GM12801 (cell line): ENCODE measurements around the gene SMAD5.

Source experiments
- CTCF ChIP-seq: IDR thresholded peaks from one replicate; pipeline ENCODE4 v1.5.1; 2011; ENCODE audit warnings: control low read depth; ENCODE audit not compliant: insufficient read length; ENCODE audit errors: extremely low read depth

Gene SMAD5

GRCh38 chr5:136198453-136198852, 65.8 kb downstream of the SMAD5 start:
- TF ChIP-seq CTCF = no peak

GRCh38 chr5:136199408-136199807, 66.8 kb downstream of the SMAD5 start:
- no peak for TF ChIP-seq CTCF

GRCh38 chr5:136200130-136200529, 67.5 kb downstream of the SMAD5 start:
- TF ChIP-seq CTCF = no peak

GRCh38 chr5:136200761-136201160, 68.1 kb downstream of the SMAD5 start:
- no peak for TF ChIP-seq CTCF

- no peak for TF ChIP-seq CTCF
Measured at GRCh38 chr5:136201870-136202269, 69.2 kb downstream of the SMAD5 start.

- no peak for TF ChIP-seq CTCF
Measured at GRCh38 chr5:136202469-136203205, 70.0 kb downstream of the SMAD5 start.

- TF ChIP-seq CTCF = no peak
Measured at GRCh38 chr5:136203303-136203922, 70.8 kb downstream of the SMAD5 start.
